Measurements from ENCODE around the gene CNTN5. TPM values are rescaled to one million over a fixed set of nuclear protein-coding genes. Genes with fewer than 3 reads are reported as not detected.

CNTN5 gene
- total RNA-seq, 6 donors from 2014 or later, result 0.13 to 1.0 (median 0.57) TPM; not detected in 2

DNA sequence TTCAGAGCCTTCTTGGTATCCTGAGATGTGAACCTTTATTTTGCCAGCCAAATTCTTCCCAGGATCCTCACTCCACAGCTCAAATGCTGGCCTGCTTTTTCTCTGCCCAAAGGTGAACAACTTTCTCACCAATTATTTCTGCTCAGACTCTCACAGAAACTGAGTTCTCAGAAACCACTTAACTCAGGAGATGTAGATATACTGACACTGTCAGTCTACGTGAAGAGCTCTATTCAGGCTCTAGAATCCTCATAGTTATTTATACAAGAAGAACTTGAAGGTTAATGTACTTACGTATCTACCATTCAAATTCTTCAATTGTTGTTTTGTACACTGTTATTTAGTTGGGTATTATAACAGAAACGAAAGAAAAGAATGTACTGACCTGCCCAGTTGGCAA is 666.1 kb downstream of the CNTN5 start:
- H3K9me3 ChIP-seq, result no peaks in the 10 kb centered on the region
- no peaks in the 10 kb centered on the region for H3K27me3 ChIP-seq
- H3K27ac ChIP-seq, result no peak overlapping the region
- no peak overlapping the region for H3K4me3 ChIP-seq
- ATAC-seq (ENCODE audit: low FRiP score in 2 of 2) (no peak), DNase-seq (no peak)
- WGBS, 2 donors, result 44 to 60% methylated on average over 3 of the region's 3 CpGs
- no peaks in the 10 kb centered on the region for H3K4me1 ChIP-seq
- H3K36me3 ChIP-seq, result no peaks in the 10 kb centered on the region
- no peak for TF ChIP-seq POLR2AphosphoS5 (IDR thresholded peaks at IDR 0.05)
- TF ChIP-seq EP300 (IDR thresholded peaks at IDR 0.05), result no peak
- no peak for TF ChIP-seq POLR2A (IDR thresholded peaks at IDR 0.05)
- TF ChIP-seq, protein P1, sequence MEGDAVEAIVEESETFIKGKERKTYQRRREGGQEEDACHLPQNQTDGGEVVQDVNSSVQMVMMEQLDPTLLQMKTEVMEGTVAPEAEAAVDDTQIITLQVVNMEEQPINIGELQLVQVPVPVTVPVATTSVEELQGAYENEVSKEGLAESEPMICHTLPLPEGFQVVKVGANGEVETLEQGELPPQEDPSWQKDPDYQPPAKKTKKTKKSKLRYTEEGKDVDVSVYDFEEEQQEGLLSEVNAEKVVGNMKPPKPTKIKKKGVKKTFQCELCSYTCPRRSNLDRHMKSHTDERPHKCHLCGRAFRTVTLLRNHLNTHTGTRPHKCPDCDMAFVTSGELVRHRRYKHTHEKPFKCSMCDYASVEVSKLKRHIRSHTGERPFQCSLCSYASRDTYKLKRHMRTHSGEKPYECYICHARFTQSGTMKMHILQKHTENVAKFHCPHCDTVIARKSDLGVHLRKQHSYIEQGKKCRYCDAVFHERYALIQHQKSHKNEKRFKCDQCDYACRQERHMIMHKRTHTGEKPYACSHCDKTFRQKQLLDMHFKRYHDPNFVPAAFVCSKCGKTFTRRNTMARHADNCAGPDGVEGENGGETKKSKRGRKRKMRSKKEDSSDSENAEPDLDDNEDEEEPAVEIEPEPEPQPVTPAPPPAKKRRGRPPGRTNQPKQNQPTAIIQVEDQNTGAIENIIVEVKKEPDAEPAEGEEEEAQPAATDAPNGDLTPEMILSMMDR (IDR thresholded peaks at IDR 0.05), result no peak

DNA sequence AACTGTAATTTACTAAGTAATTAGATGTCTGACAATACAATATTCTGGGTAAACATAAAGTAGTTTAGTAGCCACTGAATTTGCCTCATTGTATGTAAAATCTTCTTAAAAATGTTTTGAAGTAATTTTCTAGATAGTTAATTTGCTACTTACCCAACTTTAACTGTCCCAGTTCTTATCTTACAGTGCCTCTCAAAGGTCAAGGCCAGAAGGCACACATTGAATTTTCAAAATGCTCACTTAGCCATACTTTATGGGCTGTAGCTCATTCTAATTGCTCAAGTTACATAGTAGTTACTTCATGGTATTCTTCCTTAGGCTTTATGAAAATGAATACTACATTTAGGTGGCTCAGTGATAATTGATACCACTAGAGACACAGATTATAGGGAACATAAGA is 666.6 kb downstream of the CNTN5 start:
- Histone ChIP-seq H3K27ac (no peak overlapping the region), H3K27me3 (no peaks in the 10 kb centered on the region), H3K9me3 (no peaks in the 10 kb centered on the region), H3K36me3 (no peaks in the 10 kb centered on the region), H3K4me3 (no peak overlapping the region), H3K4me1 (no peaks in the 10 kb centered on the region)
- DNase-seq, result no peak
- TF ChIP-seq POLR2A (IDR thresholded peaks at IDR 0.05), result no peak
- TF ChIP-seq, protein P1 (IDR thresholded peaks at IDR 0.05), result no peak
- no peak for TF ChIP-seq EP300 (IDR thresholded peaks at IDR 0.05)
- TF ChIP-seq POLR2AphosphoS5 (IDR thresholded peaks at IDR 0.05), result no peak
- no peak for ATAC-seq (ENCODE audit: low FRiP score in 2 of 2)

DNA sequence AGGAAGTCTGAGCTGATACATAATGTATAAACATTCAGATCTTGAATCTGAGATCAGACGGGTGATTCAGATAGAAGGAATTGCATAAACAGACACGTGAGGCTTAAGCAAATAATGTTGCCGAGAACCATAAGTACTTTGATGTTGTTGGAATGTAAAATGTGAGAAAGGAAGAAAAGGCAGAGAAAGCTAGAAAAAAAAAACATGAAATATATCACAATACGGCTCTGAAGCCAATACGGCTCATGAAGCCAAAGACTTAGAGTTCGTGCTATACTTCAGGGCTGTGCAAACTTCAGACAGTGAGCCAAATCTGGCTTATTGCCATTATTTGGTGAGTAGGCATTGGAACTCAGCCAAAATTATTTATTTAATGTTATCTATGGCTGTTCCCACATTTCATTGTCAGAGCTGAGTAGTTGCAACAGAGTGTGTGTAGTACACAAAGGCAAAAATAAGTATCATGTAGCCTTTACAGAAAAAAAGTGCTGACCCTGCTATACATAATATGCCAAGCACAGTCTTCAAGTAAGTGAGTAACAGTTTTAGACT is 673.3 kb downstream of the CNTN5 start:
- no peak for DNase-seq
- WGBS, 2 donors, result 41 to 42% methylated on average over 6 of the region's 6 CpGs
- TF ChIP-seq POLR2AphosphoS5 (IDR thresholded peaks at IDR 0.05) (no peak), POLR2A (IDR thresholded peaks at IDR 0.05) (no peak), EP300 (IDR thresholded peaks at IDR 0.05) (no peak)
- TF ChIP-seq, protein P1 (IDR thresholded peaks at IDR 0.05), result no peak
- H3K9me3 ChIP-seq, result no peaks in the 10 kb centered on the region
- no peaks in the 10 kb centered on the region for H3K36me3 ChIP-seq
- H3K4me3 ChIP-seq, result no peak overlapping the region
- H3K27me3 ChIP-seq, result no peaks in the 10 kb centered on the region
- ATAC-seq (ENCODE audit: low FRiP score in 2 of 2), result no peak
- no peaks in the 10 kb centered on the region for H3K4me1 ChIP-seq
- H3K27ac ChIP-seq, result no peak overlapping the region

DNA sequence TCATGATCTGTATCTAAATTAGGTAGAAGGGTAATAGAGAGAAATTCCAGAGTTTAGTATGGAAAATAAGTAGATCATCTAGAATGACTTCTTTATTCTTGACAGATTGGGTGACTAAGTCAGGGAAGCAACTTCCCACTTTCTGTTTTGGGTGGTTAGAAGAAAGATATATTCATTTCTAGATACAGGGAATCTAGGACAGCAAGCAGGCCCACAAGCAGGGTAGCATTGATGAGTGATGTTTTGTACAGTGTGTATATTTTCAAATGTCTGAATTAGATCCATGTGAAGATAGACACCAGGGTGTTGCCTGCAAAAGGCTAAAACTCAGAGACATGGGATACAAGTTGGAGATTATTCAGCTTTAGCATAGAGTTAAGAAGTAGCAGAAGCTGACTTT is 674.4 kb downstream of the CNTN5 start:
- ATAC-seq (ENCODE audit: low FRiP score in 2 of 2) (no peak), DNase-seq (no peak)
- Histone ChIP-seq H3K27me3 (no peaks in the 10 kb centered on the region), H3K4me1 (no peaks in the 10 kb centered on the region), H3K4me3 (no peak overlapping the region), H3K27ac (no peak overlapping the region), H3K36me3 (no peaks in the 10 kb centered on the region), H3K9me3 (no peaks in the 10 kb centered on the region)
- TF ChIP-seq, protein P1 (IDR thresholded peaks at IDR 0.05), result no peak
- TF ChIP-seq EP300 (IDR thresholded peaks at IDR 0.05) (no peak), POLR2A (IDR thresholded peaks at IDR 0.05) (no peak)

DNA sequence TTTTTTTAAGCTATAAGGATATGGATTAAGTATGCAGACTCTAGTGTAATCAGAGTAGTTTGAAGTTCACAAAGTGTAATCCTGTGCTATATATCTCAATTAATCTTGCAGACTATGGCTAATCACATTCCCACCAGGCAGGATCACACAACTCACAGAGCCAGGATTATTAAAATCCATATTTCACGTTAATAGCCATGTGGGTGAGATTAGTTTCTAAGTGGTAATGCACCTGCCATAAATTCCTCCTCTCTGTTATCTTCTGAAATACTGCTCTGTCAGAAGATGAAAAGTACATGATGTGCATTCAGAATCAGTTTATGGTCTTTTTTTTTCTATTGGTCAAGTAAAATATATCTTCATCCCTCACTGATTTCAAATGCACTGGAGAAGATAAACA is 686.1 kb downstream of the CNTN5 start:
- WGBS, 2 donors, result 83 to 89% methylated on average over 1 of the region's 1 CpG

More for the DNA sequence above, 686.1 kb downstream of the CNTN5 start:
- Histone ChIP-seq H3K9me3 (no peaks in the 10 kb centered on the region), H3K4me3 (no peak overlapping the region), H3K36me3 (no peaks in the 10 kb centered on the region), H3K27me3 (no peaks in the 10 kb centered on the region), H3K4me1 (no peaks in the 10 kb centered on the region), H3K27ac (no peak overlapping the region)
- TF ChIP-seq POLR2A (IDR thresholded peaks at IDR 0.05) (no peak), POLR2AphosphoS5 (IDR thresholded peaks at IDR 0.05) (no peak), EP300 (IDR thresholded peaks at IDR 0.05) (no peak)
- TF ChIP-seq, protein P1 (IDR thresholded peaks at IDR 0.05), result no peak
- no peak for ATAC-seq (ENCODE audit: low FRiP score in 2 of 2)
- no peak for DNase-seq

Measured in upper lobe of left lung (tissue), 6 donors.